HG03060 (cell line): ENCODE measurements around the gene ZBTB49.

Source experiments
- ATAC-seq: cut with Tn5 transposase; IDR thresholded peaks from one replicate; pipeline ENCODE4 v1.9.1; 2021; ENCODE audit warnings: low read depth, moderate number of reproducible peaks; ENCODE audit not compliant: unreplicated experiment

ZBTB49 gene

GRCh38 chr4:4274226-4274625 is 15.8 kb upstream of the ZBTB49 start:
- no peak for ATAC-seq

- no peak for ATAC-seq
Observed at GRCh38 chr4:4277531-4277930, 12.5 kb upstream of the ZBTB49 start.

GRCh38 chr4:4281787-4282186 is 8.3 kb upstream of the ZBTB49 start:
- no peak for ATAC-seq

GRCh38 chr4:4284827-4285618 is 5.0 kb upstream of the ZBTB49 start:
- no peak for ATAC-seq

- ATAC-seq = no peak
Observed at GRCh38 chr4:4288098-4288497, 2.0 kb upstream of the ZBTB49 start.

- no peak for ATAC-seq
Observed at GRCh38 chr4:4289055-4289454, 996 bp upstream of the ZBTB49 start.

GRCh38 chr4:4289597-4289940 is 482 bp upstream of the ZBTB49 start:
- ATAC-seq = no peak

- no peak for ATAC-seq
Observed at GRCh38 chr4:4293279-4293678, 3.2 kb downstream of the ZBTB49 start.

- no peak for ATAC-seq
Observed at GRCh38 chr4:4296283-4296846, 6.3 kb downstream of the ZBTB49 start.

GRCh38 chr4:4299006-4299405 is 9.0 kb downstream of the ZBTB49 start:
- no peak for ATAC-seq

GRCh38 chr4:4302001-4302400 is 11.9 kb downstream of the ZBTB49 start:
- no peak for ATAC-seq

GRCh38 chr4:4302416-4302815 is 12.4 kb downstream of the ZBTB49 start:
- no peak for ATAC-seq

GRCh38 chr4:4306920-4307319 is 16.9 kb downstream of the ZBTB49 start:
- ATAC-seq = no peak

- no peak for ATAC-seq
Observed at GRCh38 chr4:4308800-4309441, 18.9 kb downstream of the ZBTB49 start.

GRCh38 chr4:4311193-4311592 is 21.1 kb downstream of the ZBTB49 start:
- no peak for ATAC-seq

GRCh38 chr4:4315461-4316149 is 25.6 kb downstream of the ZBTB49 start:
- ATAC-seq = no peak

- no peak for ATAC-seq
Observed at GRCh38 chr4:4316150-4316495, 26.1 kb downstream of the ZBTB49 start.

- ATAC-seq = no peak
Observed at GRCh38 chr4:4317496-4318232, 27.6 kb downstream of the ZBTB49 start.

GRCh38 chr4:4320528-4320927 is 30.5 kb downstream of the ZBTB49 start:
- no peak for ATAC-seq

- no peak for ATAC-seq
Observed at GRCh38 chr4:4320951-4321714, 31.1 kb downstream of the ZBTB49 start.
